Measurements from ENCODE around the gene OVAAL. TPM values are rescaled to one million over a fixed set of nuclear protein-coding genes. Genes with fewer than 3 reads are reported as not detected.
A peak's percentile ranks its signal among the peaks of the same experiment; 100 is the strongest.

Gene OVAAL
- total RNA-seq, 1 experiment from 2014 or later: 3.6 TPM

GRCh38 chr1:180524160-180524914, 34.4 kb upstream of the OVAAL start:
- Histone ChIP-seq H4K20me1 (ENCODE audit: insufficient read depth, low read depth, low read length) (no peaks in the 10 kb centered on the region), H3K79me2 (ENCODE audit: low read length) (no peaks in the 10 kb centered on the region), H3K9me3 (ENCODE audit: low read length) (no peaks in the 10 kb centered on the region), H3K4me2 (ENCODE audit: low read depth, low read length, poor library complexity, severe bottlenecking) (no peak overlapping the region), H3K9ac (ENCODE audit: low read length) (no peak overlapping the region), H3K27me3 (ENCODE audit: low read length) (no peaks in the 10 kb centered on the region), H3K4me3 (ENCODE audit: low read length) (no peak overlapping the region), H3K9me2 (replicated peaks; ENCODE audit: insufficient read depth, low read length) (no peaks in the 10 kb centered on the region), H3K4me1 (ENCODE audit: low read length) (peaks cover 11% of the 10 kb centered on the region), H3K36me3 (ENCODE audit: insufficient read depth, low read length) (no peaks in the 10 kb centered on the region), H2AFZ (ENCODE audit: low read length) (peak overlapping the region; percentile 86; the same call in 1 of the 2 replicates), H3K27ac (ENCODE audit: low read length) (no peak overlapping the region)
- no peak for DNase-seq

GRCh38 chr1:180524915-180525714, 33.6 kb upstream of the OVAAL start:
- H2AFZ ChIP-seq (ENCODE audit: low read length): peak overlapping the region; percentile 86
- no peaks in the 10 kb centered on the region for H3K36me3 ChIP-seq (ENCODE audit: insufficient read depth, low read length)

GRCh38 chr1:180525715-180526039, 33.1 kb upstream of the OVAAL start:
- H3K4me2 ChIP-seq (ENCODE audit: low read depth, low read length, poor library complexity, severe bottlenecking): peak overlapping the region; percentile 50
- peak overlapping the region; percentile 31; the same call in 1 of the 2 replicates for H3K4me3 ChIP-seq (ENCODE audit: low read length)
- no peaks in the 10 kb centered on the region for H3K79me2 ChIP-seq (ENCODE audit: low read length)
- no peaks in the 10 kb centered on the region for H3K27me3 ChIP-seq (ENCODE audit: low read length)
- H2AFZ ChIP-seq (ENCODE audit: low read length): peak overlapping the region; percentile 86
- H3K9ac ChIP-seq (ENCODE audit: low read length): peak overlapping the region; percentile 51
- no peaks in the 10 kb centered on the region for H4K20me1 ChIP-seq (ENCODE audit: insufficient read depth, low read depth, low read length)
- DNase-seq: no peak
- no peaks in the 10 kb centered on the region for H3K36me3 ChIP-seq (ENCODE audit: insufficient read depth, low read length)
- no peak overlapping the region for H3K27ac ChIP-seq (ENCODE audit: low read length)
- H3K4me1 ChIP-seq (ENCODE audit: low read length): peaks cover 11% of the 10 kb centered on the region
- no peaks in the 10 kb centered on the region for H3K9me2 ChIP-seq (replicated peaks; ENCODE audit: insufficient read depth, low read length)
- no peaks in the 10 kb centered on the region for H3K9me3 ChIP-seq (ENCODE audit: low read length)

More at GRCh38 chr1:180524915-180525714, 33.6 kb upstream of the OVAAL start:
- peak; percentile 53 for DNase-seq
- Histone ChIP-seq H3K9ac (ENCODE audit: low read length) (peak overlapping the region; percentile 51), H3K9me2 (replicated peaks; ENCODE audit: insufficient read depth, low read length) (no peaks in the 10 kb centered on the region), H3K79me2 (ENCODE audit: low read length) (no peaks in the 10 kb centered on the region), H3K27me3 (ENCODE audit: low read length) (no peaks in the 10 kb centered on the region), H3K4me2 (ENCODE audit: low read depth, low read length, poor library complexity, severe bottlenecking) (peak overlapping the region; percentile 50), H3K9me3 (ENCODE audit: low read length) (no peaks in the 10 kb centered on the region), H4K20me1 (ENCODE audit: insufficient read depth, low read depth, low read length) (no peaks in the 10 kb centered on the region), H3K27ac (ENCODE audit: low read length) (no peak overlapping the region), H3K4me1 (ENCODE audit: low read length) (peaks cover 11% of the 10 kb centered on the region), H3K4me3 (ENCODE audit: low read length) (peak overlapping the region; percentile 31; the same call in 1 of the 2 replicates)

GRCh38 chr1:180527101-180527669, 31.6 kb upstream of the OVAAL start:
- H3K27me3 ChIP-seq (ENCODE audit: low read length): no peaks in the 10 kb centered on the region
- H3K9me2 ChIP-seq (replicated peaks; ENCODE audit: insufficient read depth, low read length): no peaks in the 10 kb centered on the region
- no peak overlapping the region for H3K4me2 ChIP-seq (ENCODE audit: low read depth, low read length, poor library complexity, severe bottlenecking)
- no peak overlapping the region for H3K27ac ChIP-seq (ENCODE audit: low read length)
- DNase-seq: no peak
- H3K9me3 ChIP-seq (ENCODE audit: low read length): no peaks in the 10 kb centered on the region
- H3K4me3 ChIP-seq (ENCODE audit: low read length): no peak overlapping the region
- H4K20me1 ChIP-seq (ENCODE audit: insufficient read depth, low read depth, low read length): no peaks in the 10 kb centered on the region
- peaks cover 11% of the 10 kb centered on the region for H3K4me1 ChIP-seq (ENCODE audit: low read length)
- H3K36me3 ChIP-seq (ENCODE audit: insufficient read depth, low read length): no peaks in the 10 kb centered on the region
- H3K9ac ChIP-seq (ENCODE audit: low read length): no peak overlapping the region
- H2AFZ ChIP-seq (ENCODE audit: low read length): no peak overlapping the region
- H3K79me2 ChIP-seq (ENCODE audit: low read length): no peaks in the 10 kb centered on the region

GRCh38 chr1:180528868-180529470, 29.8 kb upstream of the OVAAL start:
- Histone ChIP-seq H3K27me3 (ENCODE audit: low read length) (no peaks in the 10 kb centered on the region), H3K4me2 (ENCODE audit: low read depth, low read length, poor library complexity, severe bottlenecking) (no peak overlapping the region), H3K9ac (ENCODE audit: low read length) (no peak overlapping the region), H3K4me3 (ENCODE audit: low read length) (no peak overlapping the region), H3K79me2 (ENCODE audit: low read length) (no peaks in the 10 kb centered on the region), H3K36me3 (ENCODE audit: insufficient read depth, low read length) (no peaks in the 10 kb centered on the region), H2AFZ (ENCODE audit: low read length) (no peak overlapping the region), H4K20me1 (ENCODE audit: insufficient read depth, low read depth, low read length) (no peaks in the 10 kb centered on the region), H3K27ac (ENCODE audit: low read length) (no peak overlapping the region), H3K9me3 (ENCODE audit: low read length) (no peaks in the 10 kb centered on the region), H3K4me1 (ENCODE audit: low read length) (peaks cover 13% of the 10 kb centered on the region), H3K9me2 (replicated peaks; ENCODE audit: insufficient read depth, low read length) (no peaks in the 10 kb centered on the region)
- DNase-seq: no peak

GRCh38 chr1:180530501-180530900, 28.3 kb upstream of the OVAAL start:
- Histone ChIP-seq H3K27me3 (ENCODE audit: low read length) (no peaks in the 10 kb centered on the region), H2AFZ (ENCODE audit: low read length) (no peak overlapping the region), H3K79me2 (ENCODE audit: low read length) (no peaks in the 10 kb centered on the region), H3K36me3 (ENCODE audit: insufficient read depth, low read length) (no peaks in the 10 kb centered on the region), H3K4me2 (ENCODE audit: low read depth, low read length, poor library complexity, severe bottlenecking) (no peak overlapping the region), H3K4me3 (ENCODE audit: low read length) (no peak overlapping the region), H4K20me1 (ENCODE audit: insufficient read depth, low read depth, low read length) (no peaks in the 10 kb centered on the region), H3K27ac (ENCODE audit: low read length) (no peak overlapping the region), H3K9me2 (replicated peaks; ENCODE audit: insufficient read depth, low read length) (no peaks in the 10 kb centered on the region), H3K4me1 (ENCODE audit: low read length) (peaks cover 5% of the 10 kb centered on the region), H3K9ac (ENCODE audit: low read length) (no peak overlapping the region), H3K9me3 (ENCODE audit: low read length) (no peaks in the 10 kb centered on the region)
- no peak for DNase-seq

GRCh38 chr1:180532854-180533253, 25.9 kb upstream of the OVAAL start:
- Histone ChIP-seq H2AFZ (ENCODE audit: low read length) (no peak overlapping the region), H3K4me2 (ENCODE audit: low read depth, low read length, poor library complexity, severe bottlenecking) (no peak overlapping the region), H3K4me3 (ENCODE audit: low read length) (no peak overlapping the region)

More at GRCh38 chr1:180532854-180533253, 25.9 kb upstream of the OVAAL start:
- Histone ChIP-seq H3K36me3 (ENCODE audit: insufficient read depth, low read length) (no peaks in the 10 kb centered on the region), H3K9me2 (replicated peaks; ENCODE audit: insufficient read depth, low read length) (no peaks in the 10 kb centered on the region), H4K20me1 (ENCODE audit: insufficient read depth, low read depth, low read length) (no peaks in the 10 kb centered on the region), H3K27me3 (ENCODE audit: low read length) (no peaks in the 10 kb centered on the region), H3K4me1 (ENCODE audit: low read length) (peaks cover 19% of the 10 kb centered on the region), H3K9me3 (ENCODE audit: low read length) (no peaks in the 10 kb centered on the region), H3K9ac (ENCODE audit: low read length) (no peak overlapping the region), H3K79me2 (ENCODE audit: low read length) (no peaks in the 10 kb centered on the region), H3K27ac (ENCODE audit: low read length) (no peak overlapping the region)
- DNase-seq: no peak

Measured in Karpas-422 (cell line).